GM21423 (cell line): ENCODE measurements around the gene ZDHHC8.

ENCODE experiments used
- ATAC-seq: cut with Tn5 transposase; IDR thresholded peaks from one replicate; pipeline ENCODE4 v1.9.1; 2021; ENCODE audit warnings: mild to moderate bottlenecking, moderate library complexity; ENCODE audit not compliant: unreplicated experiment

ZDHHC8 gene

DNA sequence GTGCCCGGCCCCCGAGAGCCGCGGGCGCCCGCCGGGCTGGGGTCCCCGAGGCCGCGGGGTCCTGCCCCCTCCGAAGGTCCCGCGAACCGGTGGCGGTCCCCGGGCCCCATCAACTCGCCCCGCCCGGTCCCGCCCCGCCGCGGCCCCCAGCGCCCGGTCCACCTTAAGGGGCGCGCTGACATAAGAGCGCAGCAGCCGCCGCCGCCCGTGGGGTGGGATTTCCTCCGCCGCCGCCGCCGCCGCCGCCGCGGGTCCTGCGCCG lies at the start of gene ZDHHC8:
TSS of gene ZDHHC8 (plus strand) at position 208 of the 262 bp plus-strand sequence. CDS start 144 bp downstream, outside the sequence.
- ATAC-seq, result peak; percentile 38

GRCh38 chr22:20083157-20083890 lies 48.3 kb upstream of the ZDHHC8 start:
- ATAC-seq, result no peak

- no peak for ATAC-seq
These were observed 47.6 kb upstream of the ZDHHC8 start for GRCh38 chr22:20083891-20084546.

DNA sequence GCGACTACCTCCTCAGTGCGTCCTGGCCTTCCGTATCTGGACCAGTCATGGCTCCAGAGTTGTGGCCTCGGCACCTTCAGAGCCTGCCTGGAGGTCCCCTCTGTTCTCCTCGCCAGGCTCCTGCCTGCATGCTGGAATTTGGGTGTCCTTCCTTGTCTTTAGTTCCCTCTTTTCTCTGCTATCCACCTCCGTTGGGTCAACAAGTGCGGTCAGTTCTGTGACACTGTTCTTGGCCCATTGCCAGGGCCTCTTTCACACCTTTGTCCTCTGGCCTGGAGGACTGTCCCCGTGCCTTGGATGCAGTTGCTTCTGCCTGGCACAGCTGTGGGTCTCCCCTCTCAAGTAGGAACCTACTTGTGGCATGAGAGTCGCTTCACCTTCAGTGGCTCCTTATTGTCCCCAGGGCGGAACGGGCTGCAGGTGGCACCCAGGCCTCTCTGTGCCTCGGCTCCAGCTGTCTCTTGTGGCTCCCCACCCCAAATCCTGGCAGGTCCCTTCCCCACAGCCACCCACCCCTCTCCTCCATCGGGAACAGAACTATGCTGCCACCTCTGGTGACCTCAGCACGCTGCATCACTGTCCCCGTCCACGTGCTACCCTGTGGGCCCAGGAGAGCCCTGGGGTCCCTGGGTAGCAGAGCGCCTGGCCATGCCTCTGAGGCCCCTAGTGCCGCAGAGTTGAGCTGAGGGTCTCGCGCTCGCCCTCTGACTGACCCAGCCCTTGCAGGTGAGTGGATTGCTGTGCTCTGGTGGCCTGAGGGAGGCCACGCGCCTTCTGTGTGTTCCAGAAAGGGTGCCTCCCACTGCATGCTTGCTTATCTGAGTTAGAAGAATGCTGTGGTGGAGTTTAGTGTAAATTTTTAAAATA lies 46.8 kb upstream of the ZDHHC8 start:
- ATAC-seq, result no peak

GRCh38 chr22:20085651-20086050 lies 46.0 kb upstream of the ZDHHC8 start:
- no peak for ATAC-seq

DNA sequence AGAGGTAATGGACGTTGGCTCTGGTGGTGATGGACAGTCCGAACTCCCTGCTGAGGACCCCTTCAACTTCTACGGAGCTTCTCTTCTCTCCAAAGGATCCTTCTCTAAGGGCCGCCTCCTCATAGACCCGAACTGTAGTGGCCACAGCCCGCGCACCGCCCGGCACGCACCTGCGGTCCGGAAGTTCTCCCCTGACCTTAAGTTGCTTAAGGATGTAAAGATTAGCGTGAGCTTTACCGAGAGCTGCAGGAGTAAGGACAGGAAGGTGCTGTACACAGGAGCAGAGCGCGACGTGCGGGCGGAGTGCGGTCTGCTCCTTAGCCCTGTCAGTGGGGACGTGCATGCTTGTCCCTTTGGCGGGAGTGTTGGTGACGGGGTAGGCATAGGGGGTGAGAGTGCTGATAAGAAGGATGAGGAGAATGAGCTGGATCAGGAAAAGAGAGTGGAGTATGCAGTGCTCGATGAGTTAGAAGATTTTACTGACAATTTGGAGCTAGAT lies 45.5 kb upstream of the ZDHHC8 start:
- no peak for ATAC-seq

GRCh38 chr22:20086763-20087162 lies 44.8 kb upstream of the ZDHHC8 start:
- ATAC-seq, result no peak

DNA sequence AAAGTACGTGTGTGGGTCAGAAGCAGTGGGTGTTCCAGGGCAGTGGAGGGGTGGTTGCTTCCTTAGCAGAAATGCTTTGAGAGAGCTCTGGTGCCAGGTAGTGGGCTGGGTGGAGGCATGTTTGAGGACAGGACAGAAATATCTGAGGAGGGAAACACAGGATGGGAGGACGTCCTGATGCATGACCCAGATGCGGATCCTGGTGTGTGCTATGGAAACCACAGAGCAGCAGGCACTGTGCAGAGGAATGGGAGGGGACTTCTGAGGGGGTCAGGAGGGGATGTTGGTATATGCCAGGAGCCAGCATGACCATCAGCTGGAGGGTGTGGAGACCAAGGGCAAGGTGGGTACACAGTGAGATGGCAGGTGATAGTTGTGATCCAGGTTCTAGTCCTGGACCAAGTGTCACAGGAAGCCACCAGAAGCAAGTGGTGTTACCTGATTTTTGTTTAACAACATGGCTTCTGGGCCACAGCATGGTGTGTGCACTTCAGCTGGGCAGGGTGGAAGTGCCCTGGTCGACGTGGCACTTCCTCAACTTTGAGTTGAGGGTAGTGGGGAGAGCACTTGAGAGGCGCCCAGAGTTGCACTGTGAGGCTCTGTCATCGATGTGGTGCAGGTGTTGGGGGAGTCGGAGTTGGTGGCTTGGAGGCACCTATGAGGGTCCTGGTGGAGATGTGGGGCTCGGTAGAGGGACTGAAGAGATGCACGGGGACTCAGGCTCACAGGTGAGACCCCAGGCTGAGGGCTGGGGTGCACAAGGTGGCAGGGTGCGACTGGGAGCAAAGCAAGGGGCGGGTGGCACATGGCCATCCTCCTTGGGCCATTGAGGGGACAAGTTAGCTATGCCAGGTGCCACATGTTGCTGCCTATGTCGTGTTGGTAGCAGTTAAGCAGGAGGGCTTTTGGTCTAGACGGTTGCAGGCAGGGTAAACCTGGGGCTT lies 44.0 kb upstream of the ZDHHC8 start:
- no peak for ATAC-seq

GRCh38 chr22:20088263-20088648 lies 43.3 kb upstream of the ZDHHC8 start:
- ATAC-seq, result no peak

- no peak for ATAC-seq
These were observed 42.2 kb upstream of the ZDHHC8 start for GRCh38 chr22:20089226-20089976.

DNA sequence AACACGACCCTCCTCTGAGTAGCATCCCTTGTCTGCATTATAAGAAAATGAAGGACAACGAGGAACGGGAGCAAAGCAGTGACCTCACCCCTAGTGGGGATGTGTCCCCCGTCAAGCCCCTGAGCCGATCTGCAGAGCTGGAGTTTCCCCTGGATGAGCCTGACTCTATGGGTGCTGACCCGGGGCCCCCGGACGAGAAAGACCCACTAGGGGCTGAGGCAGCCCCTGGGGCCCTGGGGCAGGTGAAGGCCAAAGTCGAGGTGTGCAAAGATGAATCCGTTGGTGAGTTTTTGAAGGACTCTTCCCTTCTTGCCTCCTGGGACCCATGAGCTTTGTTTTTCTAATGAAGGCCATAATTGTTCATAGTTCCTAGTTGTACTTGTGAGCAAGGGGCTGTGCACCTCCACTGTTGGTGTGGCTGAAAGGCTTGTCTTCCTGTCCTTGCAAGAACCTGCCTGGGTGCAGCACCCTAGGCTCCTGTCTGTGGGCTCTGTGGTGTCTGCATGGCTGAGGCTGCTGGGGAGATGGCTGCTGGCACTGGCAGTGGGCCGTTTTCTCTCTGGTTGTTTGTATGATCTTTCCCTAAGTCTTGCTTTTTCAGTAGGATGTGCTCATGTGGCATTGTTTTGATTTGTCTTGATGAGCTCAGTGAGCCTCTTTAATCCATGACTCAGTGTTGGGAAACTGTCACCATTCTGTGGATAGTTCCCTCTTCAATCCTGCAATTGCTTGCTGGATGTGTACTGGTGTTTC lies 41.5 kb upstream of the ZDHHC8 start:
- no peak for ATAC-seq

GRCh38 chr22:20090730-20091240 lies 40.8 kb upstream of the ZDHHC8 start:
- ATAC-seq, result no peak

GRCh38 chr22:20091690-20092476 lies 39.7 kb upstream of the ZDHHC8 start:
- no peak for ATAC-seq

- no peak for ATAC-seq
These were observed 39.1 kb upstream of the ZDHHC8 start for GRCh38 chr22:20092477-20092854.

- no peak for ATAC-seq
These were observed 38.0 kb upstream of the ZDHHC8 start for GRCh38 chr22:20093418-20094196.

DNA sequence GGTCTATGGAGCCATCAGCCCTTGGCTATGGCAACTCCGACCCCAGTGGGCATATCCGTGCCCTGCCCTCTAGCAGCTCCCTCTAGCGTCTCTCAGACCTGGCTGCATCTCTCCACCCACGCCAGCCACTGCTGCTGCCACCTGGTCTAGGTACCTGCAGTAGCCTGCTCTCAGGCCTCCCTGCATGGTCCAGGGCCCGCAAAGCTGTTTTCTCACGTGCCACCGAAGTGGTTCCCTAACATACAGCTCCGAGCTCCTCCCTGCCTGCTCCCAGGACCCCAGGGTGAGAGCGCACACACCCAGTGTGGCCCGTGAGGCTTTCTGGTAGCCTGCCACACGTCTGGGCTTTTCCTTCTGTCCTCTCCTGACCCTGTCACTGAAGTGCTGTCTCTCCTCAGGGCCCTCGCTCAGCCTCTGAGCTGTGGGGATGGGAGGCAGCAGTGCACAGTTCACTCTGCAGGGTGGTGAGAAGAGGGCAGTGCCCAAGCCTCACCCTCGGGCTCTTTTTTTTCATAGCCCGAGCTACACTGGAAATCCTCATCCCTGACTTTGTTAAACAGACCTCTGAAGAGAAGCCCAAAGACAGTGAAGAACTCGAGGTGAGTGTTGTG lies 37.3 kb upstream of the ZDHHC8 start:
- no peak for ATAC-seq

DNA sequence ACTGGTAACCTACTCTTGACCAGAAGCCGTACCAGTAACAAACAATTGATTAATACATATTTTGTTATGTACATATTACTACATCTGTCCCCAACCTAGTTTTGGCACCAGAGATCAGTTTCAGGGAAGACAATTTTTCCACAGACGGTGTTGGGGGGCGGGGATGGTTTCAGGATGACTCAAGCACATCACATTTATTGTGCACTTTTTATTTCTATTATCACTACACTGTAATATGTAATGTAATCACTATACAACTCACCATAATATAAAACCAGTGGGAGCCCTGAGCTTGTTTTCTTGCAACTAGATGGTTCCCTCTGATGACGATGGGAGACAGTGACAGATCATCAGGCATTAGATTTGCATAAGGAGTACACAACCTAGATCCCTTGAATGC lies 36.1 kb upstream of the ZDHHC8 start:
- no peak for ATAC-seq
